Measurements from ENCODE around the gene RAB5A.
"Not testable (repeated sequence)": the region's sequence is repeated elsewhere in the genome, so short reads cannot be mapped to it uniquely, and the experiment has no call there.

The RAB5A gene

DNA sequence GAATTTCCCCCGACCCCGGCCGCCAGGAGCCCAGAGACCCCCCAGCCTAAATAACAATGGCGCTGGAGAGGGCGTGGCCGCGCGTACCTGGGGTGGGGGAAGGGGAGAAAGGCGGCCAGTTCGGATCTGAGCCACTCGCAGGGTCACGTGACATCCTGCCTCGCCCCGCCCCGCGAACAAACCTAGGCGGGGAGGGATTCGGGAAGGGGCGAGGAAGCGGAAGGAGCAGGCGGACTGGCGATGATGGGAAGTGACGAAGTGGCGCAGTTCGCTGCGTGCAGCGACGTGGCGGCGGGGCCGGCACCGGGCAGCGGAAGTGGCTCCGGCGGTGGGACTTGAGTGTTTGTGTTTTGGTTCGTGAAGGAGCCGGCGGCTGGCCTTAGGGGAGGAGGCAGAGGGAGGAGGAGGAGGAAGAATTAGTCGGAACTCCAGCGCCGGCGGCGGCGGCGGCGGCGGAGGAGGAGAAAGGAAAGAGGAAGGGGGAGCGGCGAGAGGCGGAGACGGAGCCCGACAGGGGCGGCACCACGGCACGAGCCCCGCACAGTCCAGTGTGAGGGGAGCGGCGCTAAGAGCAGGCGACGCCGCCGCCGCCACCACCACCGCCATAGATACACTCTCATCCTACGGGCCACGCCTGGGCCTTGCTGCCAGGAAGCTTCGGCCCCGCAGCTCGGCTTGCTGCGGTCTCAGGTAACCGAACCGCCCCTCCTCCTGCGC, at the start of gene RAB5A:
Gene RAB5A, plus strand, starts transcription at position 266 of the 717 bp plus-strand sequence. CDS start 3,802 bp downstream, outside the sequence.
- DNase-seq (ENCODE audit: low read depth), result peak; percentile 99

DNA sequence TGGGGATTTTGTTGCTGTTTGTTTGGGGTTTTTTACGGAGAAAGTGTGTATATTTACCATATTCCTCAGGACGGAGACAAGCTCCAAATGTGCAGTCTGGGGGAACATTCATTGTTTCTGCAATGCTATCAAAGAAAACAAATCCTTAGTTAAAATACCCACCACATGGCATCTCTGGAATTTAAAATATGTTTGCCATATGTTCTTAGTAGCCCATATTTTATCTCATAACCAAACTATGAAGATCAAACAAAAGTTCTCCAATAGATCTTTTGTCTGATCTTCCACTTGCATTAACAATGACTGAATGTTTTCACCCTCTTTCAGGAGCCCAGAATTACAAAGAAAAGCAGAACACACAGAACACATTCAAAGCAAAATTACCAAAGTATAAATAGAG, 48.2 kb upstream of the RAB5A start:
- peak; percentile 41 for DNase-seq (ENCODE audit: low read depth)

DNA sequence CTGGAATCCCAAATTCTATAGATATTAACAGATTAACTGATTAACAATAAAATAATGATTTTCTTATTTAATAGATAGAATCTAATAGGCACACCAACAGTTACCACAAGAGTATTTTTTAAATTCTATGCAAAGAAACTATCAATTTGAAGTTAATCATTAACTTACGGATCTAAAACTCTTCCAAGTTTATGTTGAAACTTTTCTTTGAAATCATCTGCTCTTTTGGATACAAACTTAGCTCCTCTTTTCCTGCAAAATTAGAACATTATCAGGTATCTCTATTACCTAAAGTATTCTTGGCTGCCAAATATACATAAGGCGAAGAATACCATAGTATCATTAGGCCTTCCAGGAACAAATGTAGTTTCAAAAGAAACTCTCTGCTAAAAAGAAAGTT, 47.6 kb upstream of the RAB5A start:
- no peak for DNase-seq (ENCODE audit: low read depth)

GRCh38 chr3:19899833-19900232, 47.1 kb upstream of the RAB5A start:
- not testable (repeated sequence) for DNase-seq (ENCODE audit: low read depth)

GRCh38 chr3:19901337-19901736, 45.6 kb upstream of the RAB5A start:
- DNase-seq (ENCODE audit: low read depth), result peak; percentile 25

DNA sequence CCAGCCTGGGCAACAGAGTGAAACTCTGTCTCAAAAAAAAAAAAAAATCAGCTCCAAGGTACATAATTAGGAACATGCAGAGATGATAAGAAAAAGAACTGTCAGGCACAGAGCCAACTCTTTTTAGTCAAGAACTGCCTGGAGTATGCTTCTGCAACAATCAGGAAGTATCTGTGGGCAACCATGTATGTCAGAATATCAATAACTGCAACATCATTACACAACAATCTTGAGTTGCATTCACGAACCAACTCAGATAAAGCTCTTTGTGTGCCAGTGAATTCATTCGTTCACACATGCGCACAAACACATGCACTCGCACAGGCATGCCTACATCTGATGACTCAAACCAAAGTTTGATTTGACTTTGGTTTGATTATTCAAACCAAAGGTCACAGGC, 45.0 kb upstream of the RAB5A start:
- no peak for DNase-seq (ENCODE audit: low read depth)

- no peak for DNase-seq (ENCODE audit: low read depth)
Measured at GRCh38 chr3:19903649-19904048, 43.2 kb upstream of the RAB5A start.

DNA sequence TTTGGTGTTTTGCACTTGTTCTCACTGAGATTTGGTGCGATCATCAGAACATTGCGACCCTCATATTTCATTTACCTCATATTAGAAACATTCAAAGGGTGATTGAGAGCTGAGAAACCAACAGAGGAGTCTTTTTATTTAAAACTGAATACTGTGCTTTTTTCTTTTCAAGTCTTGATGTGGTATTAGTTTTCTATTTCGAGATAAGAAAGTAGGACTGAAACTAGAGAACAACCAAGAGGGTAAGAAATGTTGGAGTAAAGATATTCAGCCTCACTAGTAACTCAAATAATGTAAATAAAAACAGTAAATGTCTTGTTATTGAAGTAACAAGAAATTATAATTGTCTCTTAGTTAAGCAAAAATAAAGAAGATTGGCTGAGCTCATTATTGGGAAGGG, 39.4 kb upstream of the RAB5A start:
- DNase-seq (ENCODE audit: low read depth), result no peak

DNA sequence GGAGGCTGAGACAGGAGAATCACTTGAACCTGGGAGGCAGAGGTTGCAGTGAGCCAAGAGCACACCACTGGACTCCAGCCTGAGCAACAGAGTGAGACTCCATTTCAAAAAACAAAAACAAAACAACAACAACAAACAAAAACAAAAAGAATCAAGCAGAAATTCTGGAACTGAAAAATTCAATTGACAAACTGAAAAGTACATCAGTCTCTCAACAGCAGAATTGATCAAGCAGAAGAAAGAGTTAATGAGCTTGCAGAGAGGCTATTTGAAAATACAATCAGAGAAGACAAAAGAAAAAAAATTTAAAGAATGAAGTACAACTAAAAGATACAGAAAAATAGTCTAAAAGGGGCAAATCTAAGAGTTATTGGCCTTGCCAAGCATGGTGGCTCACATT, 35.4 kb upstream of the RAB5A start:
- DNase-seq (ENCODE audit: low read depth), result no peak

DNA sequence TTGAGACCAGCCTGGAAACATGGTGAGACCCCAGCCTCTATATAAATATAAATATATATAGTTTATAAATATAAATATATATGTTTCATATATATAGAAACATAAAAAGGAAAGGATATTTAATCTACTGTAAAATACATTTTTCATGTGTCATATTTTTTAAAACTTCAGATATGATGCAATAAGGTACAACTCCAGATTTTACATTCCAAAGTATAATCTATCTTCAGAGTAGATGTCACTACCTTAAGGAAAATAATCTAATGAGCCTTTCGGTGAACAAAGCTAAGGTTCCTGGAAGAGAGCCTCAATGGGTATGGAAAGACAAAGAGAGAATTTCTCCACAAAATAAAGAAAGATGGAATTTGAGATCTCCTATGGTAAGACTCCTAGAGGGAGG, 29.7 kb upstream of the RAB5A start:
- DNase-seq (ENCODE audit: low read depth), result no peak

GRCh38 chr3:19920401-19921080, 26.4 kb upstream of the RAB5A start:
- DNase-seq (ENCODE audit: low read depth), result no peak

- no peak for DNase-seq (ENCODE audit: low read depth)
Measured at GRCh38 chr3:19931180-19931692, 15.7 kb upstream of the RAB5A start.

- DNase-seq (ENCODE audit: low read depth), result peak; percentile 30
Measured at GRCh38 chr3:19931767-19932188, 15.1 kb upstream of the RAB5A start.

DNA sequence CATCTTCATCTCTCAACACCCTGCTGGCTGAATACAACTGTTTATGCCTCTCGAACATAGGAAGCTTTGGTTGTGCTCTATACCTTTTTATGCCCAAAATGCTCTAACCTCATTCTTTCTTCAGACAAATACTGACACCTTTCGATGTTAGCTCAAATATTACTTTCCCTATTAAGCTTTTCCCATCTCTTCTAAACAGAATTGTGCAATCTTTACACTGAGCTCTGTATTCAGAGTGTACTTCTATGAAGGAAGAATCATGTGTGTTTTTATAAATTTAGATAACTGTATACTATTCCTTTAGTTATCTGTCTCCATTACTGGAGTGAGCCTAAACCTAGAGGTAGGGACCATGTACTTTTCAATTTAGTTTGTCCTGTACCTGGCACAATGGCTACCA, 14.5 kb upstream of the RAB5A start:
- no peak for DNase-seq (ENCODE audit: low read depth)

DNA sequence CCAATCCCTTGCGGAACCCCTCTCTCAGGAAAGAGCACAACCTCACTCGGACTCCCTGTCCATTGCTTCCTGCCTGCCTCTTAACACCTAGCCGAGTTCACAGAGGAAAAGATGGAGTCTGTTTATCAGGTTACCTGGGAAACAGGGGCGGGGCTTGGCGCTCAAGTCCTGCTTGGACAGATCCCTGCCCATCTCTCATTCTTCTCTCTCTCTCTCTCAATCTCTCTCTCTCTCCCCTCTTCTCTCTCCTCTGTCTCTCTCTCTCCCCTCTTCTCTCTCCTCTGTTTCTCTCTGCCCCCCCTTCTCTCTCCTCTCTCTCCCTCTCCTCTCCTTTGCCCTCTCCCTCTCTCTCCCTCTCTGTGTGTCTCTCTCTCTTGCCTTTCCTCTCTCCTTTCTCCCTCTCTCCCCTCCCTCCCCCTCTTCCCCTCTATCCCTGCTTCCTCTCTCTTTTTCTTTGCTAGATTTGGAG, 12.8 kb upstream of the RAB5A start, which contains the start of gene EFHB:
Gene EFHB, minus strand, starts transcription at position 120 of the 469 bp plus-strand sequence. CDS start 199 bp downstream, outside the sequence.
- peak; percentile 38 for DNase-seq (ENCODE audit: low read depth)

DNA sequence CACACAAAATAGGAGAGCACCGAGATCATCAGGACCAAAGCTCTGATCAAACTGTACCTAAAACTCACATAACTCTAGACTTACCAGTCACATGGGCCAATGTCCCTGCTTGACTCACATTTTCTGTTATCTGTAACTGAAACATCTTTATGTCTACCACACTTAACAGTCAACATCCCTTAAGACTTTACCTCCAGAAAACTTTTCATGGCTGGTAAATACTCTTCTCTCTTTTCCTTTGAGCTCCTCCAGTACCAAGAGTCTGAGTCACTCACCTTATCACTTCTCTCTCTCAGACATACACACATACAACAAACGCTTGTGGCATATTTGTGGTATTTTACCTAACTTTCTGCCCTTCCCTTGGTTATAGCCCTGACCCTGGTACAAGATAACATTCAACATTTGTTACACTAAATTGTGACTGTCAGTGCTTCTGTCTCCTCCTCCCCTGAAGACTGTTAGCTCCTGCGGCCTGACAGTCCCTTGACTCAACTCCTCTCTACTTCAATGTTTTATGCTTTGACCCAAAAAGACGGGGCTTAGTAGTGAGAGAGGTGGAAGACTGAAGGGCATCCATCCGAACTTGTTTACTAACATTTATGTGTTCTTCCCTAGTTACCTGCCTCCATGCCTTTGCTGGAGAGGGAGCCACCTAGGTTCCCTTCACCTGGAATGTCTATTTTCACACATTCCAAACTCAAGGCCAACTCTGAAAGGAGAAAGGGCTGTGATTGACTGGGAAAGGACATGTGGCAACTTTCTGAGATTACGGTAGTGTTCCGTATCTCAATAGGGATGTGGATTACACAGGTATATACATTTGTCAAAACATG, 9.2 kb upstream of the RAB5A start:
- DNase-seq (ENCODE audit: low read depth), result no peak

DNA sequence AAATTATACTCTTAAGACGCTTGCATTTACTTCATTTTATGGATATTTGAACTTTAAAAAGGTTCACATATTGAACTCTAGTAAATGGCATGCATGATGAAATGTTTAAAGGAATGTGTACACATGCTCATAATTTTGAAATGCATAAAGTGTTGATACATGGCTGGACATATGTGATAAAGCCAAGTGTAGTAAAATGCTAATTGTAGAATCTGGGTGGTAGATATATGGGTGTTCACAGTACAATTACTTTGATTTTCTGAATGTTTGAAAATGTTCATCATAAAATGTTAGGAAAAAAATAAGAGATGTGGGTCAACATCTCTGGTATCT, 8.6 kb upstream of the RAB5A start:
- DNase-seq (ENCODE audit: low read depth), result no peak

DNA sequence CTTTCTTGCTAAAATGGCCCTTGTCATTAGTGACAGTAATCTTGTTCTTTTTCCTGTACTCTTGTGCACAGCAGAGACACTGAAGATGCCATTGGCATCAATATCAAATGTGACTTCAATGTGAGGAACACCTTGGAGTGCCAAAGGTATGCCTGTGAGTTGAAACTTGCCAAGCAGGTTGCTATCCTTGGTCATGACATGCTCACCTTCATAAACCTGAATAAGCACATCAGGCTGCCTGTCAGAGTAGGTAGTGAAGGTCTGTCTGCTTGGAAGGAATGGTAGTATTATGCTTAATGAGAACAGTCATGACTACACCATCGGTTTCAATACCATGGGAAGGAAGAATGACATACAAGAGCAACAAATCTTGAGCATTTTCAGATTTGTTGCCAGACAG, 6.3 kb upstream of the RAB5A start:
- no peak for DNase-seq (ENCODE audit: low read depth)

DNA sequence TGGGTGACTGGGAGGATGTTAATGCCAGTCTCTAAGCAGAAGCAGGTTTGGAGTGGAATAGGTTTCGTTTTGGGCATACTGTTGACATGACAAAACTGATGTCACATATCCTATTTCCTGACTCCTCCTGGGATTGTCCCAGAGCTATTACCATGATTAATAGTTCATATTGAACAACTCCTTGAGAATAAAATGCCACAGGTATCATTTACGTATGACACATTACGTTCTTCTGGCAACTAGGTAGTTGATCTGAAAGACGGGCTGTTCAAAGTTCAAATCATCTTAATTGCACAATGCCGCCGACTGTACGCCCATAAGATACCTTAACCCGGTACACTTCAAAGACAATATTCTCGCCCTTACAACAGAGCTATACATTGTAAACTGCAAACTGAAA, 1.4 kb upstream of the RAB5A start:
- DNase-seq (ENCODE audit: low read depth), result no peak

- DNase-seq (ENCODE audit: low read depth), result no peak
Measured at GRCh38 chr3:19945969-19946831, 697 bp upstream of the RAB5A start.

GRCh38 chr3:19947549-19948225, 790 bp downstream of the RAB5A start:
- peak; percentile 66 for DNase-seq (ENCODE audit: low read depth)

Measured in EH (cell line).